GM19467 (cell line): ENCODE results near the gene NWD2.
"Not testable (repeated sequence)": the region's sequence is repeated elsewhere in the genome, so short reads cannot be mapped to it uniquely, and the experiment has no call there.

Experiments
- ATAC-seq: cut with Tn5 transposase; IDR thresholded peaks from one replicate; pipeline ENCODE4 v1.9.1; 2021; ENCODE audit warnings: mild to moderate bottlenecking, moderate library complexity; ENCODE audit not compliant: unreplicated experiment

NWD2 gene

GRCh38 chr4:37489697-37490096, 245.2 kb downstream of the NWD2 start:
- no peak for ATAC-seq

- ATAC-seq, result no peak
Measured at GRCh38 chr4:37490391-37491347, 246.1 kb downstream of the NWD2 start.

GRCh38 chr4:37495353-37495752, 250.8 kb downstream of the NWD2 start:
- ATAC-seq, result not testable (repeated sequence)
